Endodermal cell (in vitro differentiated cells): ENCODE data around the gene THSD4. TPM values are rescaled to one million over a fixed set of nuclear protein-coding genes. Genes with fewer than 3 reads are reported as not detected.
A peak's percentile ranks its signal among the peaks of the same experiment; 100 is the strongest.

Source experiments
- DNase-seq: peaks from one replicate; pipeline ENCODE4 v3.0.0-alpha.2; 2017
- H3K27ac ChIP-seq: 2 replicates; pipeline ENCODE4 v1.5.1; 2013; ENCODE audit warnings: mild to moderate bottlenecking, low read depth, low read length, moderate library complexity
- H3K27me3 ChIP-seq: 2 replicates; pipeline ENCODE4 v1.6.1; 2013; ENCODE audit warnings: mild to moderate bottlenecking, low read length, moderate library complexity; ENCODE audit not compliant: insufficient read depth, control insufficient read depth, poor library complexity, severe bottlenecking
- H3K36me3 ChIP-seq: 2 replicates; pipeline ENCODE4 v1.7.0; 2013; ENCODE audit warnings: mild to moderate bottlenecking, low read length, moderate library complexity; ENCODE audit not compliant: control insufficient read depth, insufficient read depth
- H3K4me1 ChIP-seq: one replicate; pipeline ENCODE4 v1.7.0; 2013; ENCODE audit warnings: low read length; ENCODE audit not compliant: control insufficient read depth, insufficient read depth
- H3K4me3 ChIP-seq: 2 replicates; pipeline ENCODE4 v1.5.1; 2013; ENCODE audit warnings: mild to moderate bottlenecking, low read length, moderate library complexity
- H3K9ac ChIP-seq: 2 replicates; pipeline ENCODE4 v1.6.1; 2013; ENCODE audit warnings: mild to moderate bottlenecking, low read length, moderate library complexity; ENCODE audit not compliant: poor library complexity, severe bottlenecking; ENCODE audit errors: extremely low read depth
- H3K9me3 ChIP-seq: 2 replicates; pipeline ENCODE4 v1.6.1; 2013; ENCODE audit warnings: mild to moderate bottlenecking, low read length, moderate library complexity; ENCODE audit not compliant: control insufficient read depth
- H3K27ac Mint-ChIP-seq: 2 replicates; pipeline ENCODE4 v1.8.0; 2020; ENCODE audit warnings: mixed read lengths
- H3K27me3 Mint-ChIP-seq: 2 replicates; pipeline ENCODE4 v1.8.0; 2021; ENCODE audit warnings: mild to moderate bottlenecking, mixed read lengths; ENCODE audit not compliant: insufficient read depth
- H3K36me3 Mint-ChIP-seq: 2 replicates; pipeline ENCODE4 v1.8.0; 2020; ENCODE audit warnings: low read depth, mixed read lengths
- H3K4me1 Mint-ChIP-seq: 2 replicates; pipeline ENCODE4 v1.8.0; 2020; ENCODE audit warnings: mixed read lengths
- H3K4me3 Mint-ChIP-seq: 2 replicates; pipeline ENCODE4 v1.8.0; 2020; ENCODE audit warnings: mild to moderate bottlenecking, moderate library complexity, mixed read lengths
- H3K9me3 Mint-ChIP-seq: 2 replicates; pipeline ENCODE4 v1.8.0; 2020; ENCODE audit warnings: mild to moderate bottlenecking, mixed read lengths
- CTCF ChIP-seq: fragments of 200-600 bp; sonication (generic); conservative IDR thresholded peaks from 2 replicates; pipeline ENCODE4 v1.5.0; 2021; ENCODE audit warnings: antibody characterized with exemption, mild to moderate bottlenecking
- WGBS, 2 experiments: methylation state at CpG; one replicate each; pipeline versions ENCODE4 v1.1.5 to v1.1.7; 2013; ENCODE audit warnings: missing lambda C conversion rate in 2 of 2, mixed read lengths in 1 of 2; ENCODE audit not compliant: insufficient coverage in 1 of 2, insufficient read length in 1 of 2; 5-methylcytosine and 5-hydroxymethylcytosine counted together
- total RNA-seq, 2 donors: library from RNA; stranded (reverse); fragmentation: NEBNext Ultra II Directional in 1 of 2; extraction: Animal tissue kit (Norgen Biotek cat#: 25700) in 1 of 2; gene quantifications; 2 replicates in 1 of 2; 3 replicates in 1 of 2; pipeline ENCODE4 v1.2.1, GENCODE V29; 2021

THSD4 gene
- total RNA-seq, 2 donors from 2014 or later: 4.6 to 5.4 TPM

GRCh38 chr15:71201477-71201876 is 86.2 kb downstream of the THSD4 start:
- Mint-ChIP-seq H3K9me3 (no peaks in the 10 kb centered on the region), H3K36me3 (no peaks in the 10 kb centered on the region), H3K4me3 (no peak overlapping the region), H3K27me3 (peaks cover 26% of the 10 kb centered on the region), H3K4me1 (peaks cover 21% of the 10 kb centered on the region), H3K27ac (no peak overlapping the region)
- WGBS, 2 experiments: 84 to 92% methylated on average over 6 to 9 of the region's 9 CpGs
- no peak overlapping the region for H3K9ac ChIP-seq
- H3K9me3 ChIP-seq: no peaks in the 10 kb centered on the region
- no peaks in the 10 kb centered on the region for H3K4me1 ChIP-seq
- no peak for DNase-seq
- peaks cover 5% of the 10 kb centered on the region for H3K27me3 ChIP-seq
- H3K4me3 ChIP-seq: no peak overlapping the region
- H3K27ac ChIP-seq: no peak overlapping the region
- TF ChIP-seq CTCF: no peak
- no peaks in the 10 kb centered on the region for H3K36me3 ChIP-seq

- H3K4me3 Mint-ChIP-seq: no peak overlapping the region
Observed at GRCh38 chr15:71202712-71203111, 87.4 kb downstream of the THSD4 start.

GRCh38 chr15:71203586-71204474 is 88.6 kb downstream of the THSD4 start:
- Mint-ChIP-seq H3K36me3 (no peaks in the 10 kb centered on the region), H3K4me1 (peaks cover 21% of the 10 kb centered on the region), H3K9me3 (no peaks in the 10 kb centered on the region), H3K27ac (peak overlapping the region; percentile 72), H3K27me3 (peaks cover 24% of the 10 kb centered on the region), H3K4me3 (no peak overlapping the region)
- no peaks in the 10 kb centered on the region for H3K36me3 ChIP-seq
- 34 to 48% methylated on average over 11 to 13 of the region's 13 CpGs for WGBS, 2 experiments
- no peak overlapping the region for H3K4me3 ChIP-seq
- H3K4me1 ChIP-seq: no peaks in the 10 kb centered on the region
- H3K27me3 ChIP-seq: peaks cover 5% of the 10 kb centered on the region
- TF ChIP-seq CTCF: no peak
- H3K9me3 ChIP-seq: no peaks in the 10 kb centered on the region
- no peak overlapping the region for H3K27ac ChIP-seq
- peak; percentile 93 for DNase-seq
- no peak overlapping the region for H3K9ac ChIP-seq

More at GRCh38 chr15:71202712-71203111, 87.4 kb downstream of the THSD4 start:
- H3K27ac ChIP-seq: no peak overlapping the region
- no peaks in the 10 kb centered on the region for H3K9me3 ChIP-seq
- H3K4me1 Mint-ChIP-seq: peaks cover 21% of the 10 kb centered on the region
- H3K36me3 Mint-ChIP-seq: no peaks in the 10 kb centered on the region
- no peak for TF ChIP-seq CTCF
- H3K27me3 Mint-ChIP-seq: peaks cover 24% of the 10 kb centered on the region
- no peaks in the 10 kb centered on the region for H3K36me3 ChIP-seq
- peak; percentile 62 for DNase-seq
- H3K4me1 ChIP-seq: no peaks in the 10 kb centered on the region
- H3K27me3 ChIP-seq: peaks cover 5% of the 10 kb centered on the region
- peak overlapping the region; percentile 50 for H3K27ac Mint-ChIP-seq
- 83 to 89% methylated on average over 3 to 6 of the region's 6 CpGs for WGBS, 2 experiments
- no peaks in the 10 kb centered on the region for H3K9me3 Mint-ChIP-seq
- H3K4me3 ChIP-seq: no peak overlapping the region
- H3K9ac ChIP-seq: no peak overlapping the region
